Hematopoietic multipotent progenitor cell treated with erythropoietin and hydrocortisone succinate and interleukin-3 and kit ligand, for 17 days (in vitro differentiated cells): ENCODE measurements around the gene KCNC4.
A peak's percentile ranks its signal among the peaks of the same experiment; 100 is the strongest.

ENCODE experiments used
- DNase-seq: peaks from one replicate; pipeline ENCODE4 v3.0.0-alpha.2; 2015; ENCODE audit warnings: low spot score

Gene KCNC4

GRCh38 chr1:110209715-110210603 lies at the start of gene KCNC4:
TSS of gene KCNC4 (plus strand) at chr1:110210314. CDS start at chr1:110211500, 1,186 bp downstream.
- peak; percentile 55 for DNase-seq

GRCh38 chr1:110160538-110161100 lies 49.5 kb upstream of the KCNC4 start:
- DNase-seq: no peak

- no peak for DNase-seq
Measured at GRCh38 chr1:110161165-110161564, 48.9 kb upstream of the KCNC4 start.

GRCh38 chr1:110161849-110162248 lies 48.3 kb upstream of the KCNC4 start:
- no peak for DNase-seq

- DNase-seq: no peak
Measured at GRCh38 chr1:110163591-110163990, 46.5 kb upstream of the KCNC4 start.

- no peak for DNase-seq
Measured at GRCh38 chr1:110164725-110165350, 45.3 kb upstream of the KCNC4 start.

GRCh38 chr1:110165761-110166231 lies 44.3 kb upstream of the KCNC4 start:
- no peak for DNase-seq

GRCh38 chr1:110166861-110167260 lies 43.3 kb upstream of the KCNC4 start:
- DNase-seq: no peak

GRCh38 chr1:110170766-110171733 lies 39.1 kb upstream of the KCNC4 start:
- no peak for DNase-seq

- DNase-seq: no peak
Measured at GRCh38 chr1:110172001-110172400, 38.1 kb upstream of the KCNC4 start.

GRCh38 chr1:110173466-110174105 lies 36.5 kb upstream of the KCNC4 start:
- no peak for DNase-seq

GRCh38 chr1:110174961-110175360 lies 35.2 kb upstream of the KCNC4 start:
- no peak for DNase-seq

- DNase-seq: peak; percentile 50
Measured at GRCh38 chr1:110176299-110176956, 33.7 kb upstream of the KCNC4 start.

- no peak for DNase-seq
Measured at GRCh38 chr1:110177775-110178174, 32.3 kb upstream of the KCNC4 start.

- DNase-seq: no peak
Measured at GRCh38 chr1:110183642-110184167, 26.4 kb upstream of the KCNC4 start.

- DNase-seq: peak; percentile 59
Measured at GRCh38 chr1:110184446-110184845, 25.7 kb upstream of the KCNC4 start.

- DNase-seq: no peak
Measured at GRCh38 chr1:110185181-110185580, 24.9 kb upstream of the KCNC4 start.

- DNase-seq: no peak
Measured at GRCh38 chr1:110186558-110186957, 23.6 kb upstream of the KCNC4 start.

GRCh38 chr1:110187139-110187890 lies 22.8 kb upstream of the KCNC4 start:
- DNase-seq: no peak
